Endothelial cell (in vitro differentiated cells): ENCODE measurements around the gene OGFOD1. TPM values are rescaled to one million over a fixed set of nuclear protein-coding genes. Genes with fewer than 3 reads are reported as not detected.

Source experiments
- DNase-seq: peaks from one replicate; pipeline ENCODE4 v3.0.0; 2021; ENCODE audit warnings: low spot score
- H3K27ac Mint-ChIP-seq: one replicate; pipeline ENCODE4 v1.8.0; 2021; ENCODE audit warnings: mixed read lengths, inconsistent platforms; ENCODE audit not compliant: unreplicated experiment
- H3K27me3 Mint-ChIP-seq: one replicate; pipeline ENCODE4 v1.8.0; 2021; ENCODE audit warnings: mild to moderate bottlenecking, moderate library complexity, mixed read lengths, inconsistent platforms; ENCODE audit not compliant: unreplicated experiment
- H3K36me3 Mint-ChIP-seq: one replicate; pipeline ENCODE4 v1.8.0; 2021; ENCODE audit warnings: mild to moderate bottlenecking, low read depth, mixed read lengths, inconsistent platforms; ENCODE audit not compliant: unreplicated experiment
- H3K4me1 Mint-ChIP-seq: one replicate; pipeline ENCODE4 v1.8.0; 2021; ENCODE audit warnings: mild to moderate bottlenecking, mixed read lengths, inconsistent platforms; ENCODE audit not compliant: unreplicated experiment
- H3K4me3 Mint-ChIP-seq: one replicate; pipeline ENCODE4 v1.8.0; 2021; ENCODE audit warnings: mild to moderate bottlenecking, mixed read lengths, inconsistent platforms; ENCODE audit not compliant: unreplicated experiment
- H3K9me3 Mint-ChIP-seq: one replicate; pipeline ENCODE4 v1.8.0; 2021; ENCODE audit warnings: mixed read lengths, inconsistent platforms; ENCODE audit not compliant: unreplicated experiment
- CTCF ChIP-seq: fragments of 200-600 bp; sonication (generic); IDR thresholded peaks from one replicate; pipeline ENCODE4 v1.5.0; 2021; ENCODE audit warnings: antibody characterized with exemption; ENCODE audit not compliant: unreplicated experiment
- total RNA-seq: library from RNA; stranded (reverse); fragmentation: NEBNext Ultra II Directional; extraction: Animal tissue kit (Norgen Biotek cat#: 25700); gene quantifications from one replicate; pipeline ENCODE4 v1.2.1, GENCODE V29; 2021; ENCODE audit not compliant: unreplicated experiment

OGFOD1 gene
- total RNA-seq, 1 donor from 2014 or later = 24.8 TPM

GRCh38 chr16:56426585-56426984, 24.8 kb upstream of the OGFOD1 start:
- Mint-ChIP-seq H3K36me3 (peaks cover 7% of the 10 kb centered on the region), H3K4me1 (peaks cover 19% of the 10 kb centered on the region), H3K27ac (no peak overlapping the region), H3K9me3 (no peaks in the 10 kb centered on the region), H3K4me3 (peak overlapping the region; percentile 70), H3K27me3 (no peaks in the 10 kb centered on the region)
- DNase-seq = no peak
- TF ChIP-seq CTCF = no peak

GRCh38 chr16:56428091-56428490, 23.3 kb upstream of the OGFOD1 start:
- Mint-ChIP-seq H3K4me3 (no peak overlapping the region), H3K4me1 (peaks cover 12% of the 10 kb centered on the region), H3K27ac (no peak overlapping the region), H3K9me3 (no peaks in the 10 kb centered on the region), H3K27me3 (no peaks in the 10 kb centered on the region), H3K36me3 (peaks cover 10% of the 10 kb centered on the region)
- TF ChIP-seq CTCF = no peak
- no peak for DNase-seq

- no peaks in the 10 kb centered on the region for H3K9me3 Mint-ChIP-seq
- peaks cover 26% of the 10 kb centered on the region for H3K36me3 Mint-ChIP-seq
- no peak overlapping the region for H3K27ac Mint-ChIP-seq
- DNase-seq = no peak
- TF ChIP-seq CTCF = no peak
- H3K4me1 Mint-ChIP-seq = no peaks in the 10 kb centered on the region
- no peak overlapping the region for H3K4me3 Mint-ChIP-seq
- H3K27me3 Mint-ChIP-seq = no peaks in the 10 kb centered on the region
Observed at GRCh38 chr16:56436258-56436657, 15.1 kb upstream of the OGFOD1 start.

GRCh38 chr16:56438038-56438437, 13.3 kb upstream of the OGFOD1 start:
- Mint-ChIP-seq H3K4me3 (no peak overlapping the region), H3K27me3 (no peaks in the 10 kb centered on the region), H3K4me1 (no peaks in the 10 kb centered on the region), H3K27ac (no peak overlapping the region), H3K36me3 (peaks cover 23% of the 10 kb centered on the region), H3K9me3 (no peaks in the 10 kb centered on the region)
- TF ChIP-seq CTCF = no peak
- no peak for DNase-seq

- peaks cover 3% of the 10 kb centered on the region for H3K36me3 Mint-ChIP-seq
- no peak for DNase-seq
- no peak overlapping the region for H3K27ac Mint-ChIP-seq
Observed at GRCh38 chr16:56447286-56447685, 4.1 kb upstream of the OGFOD1 start.

More at GRCh38 chr16:56447286-56447685, 4.1 kb upstream of the OGFOD1 start:
- no peak overlapping the region for H3K4me3 Mint-ChIP-seq
- TF ChIP-seq CTCF = no peak
- H3K4me1 Mint-ChIP-seq = peaks cover 13% of the 10 kb centered on the region
- H3K27me3 Mint-ChIP-seq = peaks cover 2% of the 10 kb centered on the region
- no peaks in the 10 kb centered on the region for H3K9me3 Mint-ChIP-seq
